Lung (tissue), 12 donors: ENCODE measurements around the gene VSIG2. TPM values are rescaled to one million over a fixed set of nuclear protein-coding genes. Genes with fewer than 3 reads are reported as not detected.

Source experiments
- ATAC-seq: fragments of 200-7000 bp; cut with Tn5 transposase; one replicate; pipeline ENCODE4 v1.9.1; 2020; ENCODE audit warnings: moderate number of reproducible peaks; ENCODE audit not compliant: insufficient read depth, low FRiP score
- DNase-seq, 3 donors: peaks; one replicate each; pipeline ENCODE4 v3.0.0-alpha.2; 2013 to 2017
- H3K27ac ChIP-seq, 2 donors: one replicate each; pipeline ENCODE4 v1.5.1; 2013; ENCODE audit warnings: mild to moderate bottlenecking in 2 of 2, moderate library complexity in 2 of 2, control low read depth in 1 of 2, inconsistent platforms in 1 of 2, low read depth in 1 of 2, low read length in 1 of 2
- H3K27me3 ChIP-seq, 3 donors: one replicate each; pipeline ENCODE4 v1.5.1; 2013; ENCODE audit warnings: low read length in 2 of 3; ENCODE audit not compliant: control insufficient read depth in 3 of 3, insufficient read depth in 3 of 3
- H3K36me3 ChIP-seq, 4 donors: one replicate each; pipeline ENCODE4 v1.5.1; 2013; ENCODE audit warnings: low read length in 4 of 4, mild to moderate bottlenecking in 1 of 4, moderate library complexity in 1 of 4; ENCODE audit not compliant: control insufficient read depth in 4 of 4, insufficient read depth in 4 of 4
- H3K4me1 ChIP-seq, 5 donors: one replicate each; pipeline ENCODE4 v1.5.1; 2013; ENCODE audit warnings: low read length in 5 of 5, mild to moderate bottlenecking in 2 of 5, moderate library complexity in 1 of 5; ENCODE audit not compliant: control insufficient read depth in 5 of 5, insufficient read depth in 5 of 5
- H3K4me3 ChIP-seq: one replicate; pipeline ENCODE4 v1.5.1; 2013; ENCODE audit warnings: mild to moderate bottlenecking, control low read depth, moderate library complexity
- H3K9ac ChIP-seq, 2 donors: one replicate each; pipeline ENCODE4 v1.5.1; 2013; ENCODE audit warnings: low read length in 2 of 2, control low read depth in 1 of 2; ENCODE audit not compliant: insufficient read depth in 1 of 2
- H3K9me3 ChIP-seq, 4 donors: one replicate each; pipeline ENCODE4 v1.5.1; 2013; ENCODE audit warnings: low read length in 3 of 4, mild to moderate bottlenecking in 1 of 4, moderate library complexity in 1 of 4; ENCODE audit not compliant: control insufficient read depth in 4 of 4, insufficient read depth in 3 of 4
- WGBS, 2 donors: extraction: QIAGEN DNeasy Blood & Tissue Kit; methylation state at CpG; one replicate each; pipeline ENCODE4 v1.1.7; 2013; 5-methylcytosine and 5-hydroxymethylcytosine counted together
- polyA plus RNA-seq, 2 donors: library from polyadenylated mRNA; stranded (reverse); fragments of 200-250 nt; gene quantifications; one replicate each; pipeline ENCODE4 v1.2.1, GENCODE V29; 2013
- total RNA-seq, 2 donors: library from RNA; depleted of rRNA in 1 of 2; stranded (reverse); fragments of >200 nt in 1 of 2; gene quantifications; one replicate each; pipeline ENCODE4 v1.2.1, GENCODE V29; 2014 to 2021
- TF ChIP-seq, protein P1 (sequence below): IDR thresholded peaks from 2 replicates; pipeline ENCODE4 v1.5.1; 2012; ENCODE audit warnings: mild to moderate bottlenecking; ENCODE audit errors: control extremely low read depth, extremely low read depth
- donor health status: control.
- donor health status: control.
- donor health status: Bipolar disorder and iron deficiency.
- donor health status: healthy.
- donor health status: DM: yes; HTN: yes; CAD: no.

VSIG2 gene
- total and polyA plus RNA-seq, 4 donors = 20.2 to 39.8 (median 25.6) TPM

- no peak for DNase-seq
- H3K36me3 ChIP-seq = no peaks in the 10 kb centered on the region
- H3K4me3 ChIP-seq = no peak overlapping the region
- H3K4me1 ChIP-seq = peaks cover 0 to 14% (median 3%) of the 10 kb centered on the region in 5 donors
- H3K27me3 ChIP-seq = peaks cover 0 to 15% (median 11%) of the 10 kb centered on the region in 3 donors
- H3K9me3 ChIP-seq = no peaks in the 10 kb centered on the region
- no peak overlapping the region for H3K27ac ChIP-seq
- ATAC-seq = no peak
- H3K9ac ChIP-seq = no peak overlapping the region
- TF ChIP-seq, protein P1, sequence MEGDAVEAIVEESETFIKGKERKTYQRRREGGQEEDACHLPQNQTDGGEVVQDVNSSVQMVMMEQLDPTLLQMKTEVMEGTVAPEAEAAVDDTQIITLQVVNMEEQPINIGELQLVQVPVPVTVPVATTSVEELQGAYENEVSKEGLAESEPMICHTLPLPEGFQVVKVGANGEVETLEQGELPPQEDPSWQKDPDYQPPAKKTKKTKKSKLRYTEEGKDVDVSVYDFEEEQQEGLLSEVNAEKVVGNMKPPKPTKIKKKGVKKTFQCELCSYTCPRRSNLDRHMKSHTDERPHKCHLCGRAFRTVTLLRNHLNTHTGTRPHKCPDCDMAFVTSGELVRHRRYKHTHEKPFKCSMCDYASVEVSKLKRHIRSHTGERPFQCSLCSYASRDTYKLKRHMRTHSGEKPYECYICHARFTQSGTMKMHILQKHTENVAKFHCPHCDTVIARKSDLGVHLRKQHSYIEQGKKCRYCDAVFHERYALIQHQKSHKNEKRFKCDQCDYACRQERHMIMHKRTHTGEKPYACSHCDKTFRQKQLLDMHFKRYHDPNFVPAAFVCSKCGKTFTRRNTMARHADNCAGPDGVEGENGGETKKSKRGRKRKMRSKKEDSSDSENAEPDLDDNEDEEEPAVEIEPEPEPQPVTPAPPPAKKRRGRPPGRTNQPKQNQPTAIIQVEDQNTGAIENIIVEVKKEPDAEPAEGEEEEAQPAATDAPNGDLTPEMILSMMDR = no peak
- 41 to 51% methylated on average over 3 of the region's 3 CpGs for WGBS, 2 donors
These were observed 15.3 kb downstream of the VSIG2 start for GRCh38 chr11:124736736-124737135.

GRCh38 chr11:124732230-124732629 lies 19.8 kb downstream of the VSIG2 start:
- 29 to 51% methylated on average over 4 of the region's 4 CpGs for WGBS, 2 donors
- H3K9ac ChIP-seq = no peak overlapping the region
- no peaks in the 10 kb centered on the region for H3K36me3 ChIP-seq
- H3K4me1 ChIP-seq = peaks cover 0 to 7% (median 0%) of the 10 kb centered on the region in 5 donors
- H3K9me3 ChIP-seq = no peaks in the 10 kb centered on the region
- no peak overlapping the region for H3K4me3 ChIP-seq
- H3K27ac ChIP-seq = peak overlapping the region in 1 of 2 donors; percentile 49
- ATAC-seq (no peak), DNase-seq (no peak)
- H3K27me3 ChIP-seq = peaks cover 0 to 3% (median 0%) of the 10 kb centered on the region in 3 donors
- TF ChIP-seq, protein P1 = no peak

GRCh38 chr11:124729571-124729970 lies 22.5 kb downstream of the VSIG2 start:
- WGBS, 2 donors = 60 to 78% methylated on average over 4 of the region's 4 CpGs
- H3K27ac ChIP-seq = no peak overlapping the region
- H3K4me3 ChIP-seq = no peak overlapping the region
- no peaks in the 10 kb centered on the region for H3K9me3 ChIP-seq
- H3K36me3 ChIP-seq = no peaks in the 10 kb centered on the region
- peaks cover 0 to 16% (median 12%) of the 10 kb centered on the region in 5 donors for H3K4me1 ChIP-seq
- H3K9ac ChIP-seq = no peak overlapping the region
- ATAC-seq (no peak), DNase-seq (no peak)
- H3K27me3 ChIP-seq = peaks cover 0 to 2% (median 0%) of the 10 kb centered on the region in 3 donors
- TF ChIP-seq, protein P1 = no peak

DNA sequence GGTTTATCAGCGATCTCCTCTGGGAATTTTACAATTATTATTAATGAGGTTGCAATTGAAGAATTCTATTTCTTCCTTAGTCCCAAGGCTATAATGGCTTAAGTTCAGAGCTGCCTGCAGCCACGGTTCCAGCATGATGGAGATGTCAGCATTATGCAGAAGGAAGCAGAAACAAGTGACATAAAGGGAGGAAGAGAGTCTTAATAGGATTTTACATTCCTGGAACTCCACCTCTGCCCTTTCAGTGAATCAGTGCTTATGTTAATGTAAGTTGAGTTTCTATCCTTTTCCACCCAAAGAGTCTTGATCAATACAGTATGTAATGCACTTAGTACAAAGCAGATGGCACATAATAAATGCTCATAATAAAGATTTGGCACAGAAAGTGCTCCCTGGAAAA lies 23.9 kb downstream of the VSIG2 start:
- peak overlapping the region in 1 of 2 donors; percentile 42 for H3K27ac ChIP-seq
- no peaks in the 10 kb centered on the region for H3K9me3 ChIP-seq
- peaks cover 0 to 10% (median 0%) of the 10 kb centered on the region in 3 donors for H3K27me3 ChIP-seq
- 83 to 85% methylated on average over 2 of the region's 2 CpGs for WGBS, 2 donors
- H3K4me3 ChIP-seq = no peak overlapping the region
- ATAC-seq (no peak), DNase-seq (no peak)
- no peak overlapping the region for H3K9ac ChIP-seq
- peaks cover 0 to 16% (median 14%) of the 10 kb centered on the region in 5 donors for H3K4me1 ChIP-seq
- no peaks in the 10 kb centered on the region for H3K36me3 ChIP-seq
- TF ChIP-seq, protein P1 = no peak
